DOHH2 (cell line): ENCODE results near the gene STUM.

Source experiments
- H3F3A ChIP-seq: fragments of 200-600 bp; sonication (generic), shearing (Covaris generic); 2 replicates; pipeline ENCODE4 v1.6.0; 2016; ENCODE audit warnings: antibody characterized with exemption, mild to moderate bottlenecking; ENCODE audit not compliant: control insufficient read depth, insufficient read depth
- H3K27ac ChIP-seq: fragments of 200-600 bp; sonication (generic); 2 replicates; pipeline ENCODE4 v1.5.1; 2014; ENCODE audit warnings: low read depth, mild to moderate bottlenecking, low read length, moderate library complexity
- H3K27me3 ChIP-seq: fragments of 200-600 bp; sonication (generic); 2 replicates; pipeline ENCODE4 v1.6.1; 2014; ENCODE audit warnings: mild to moderate bottlenecking, low read length, mixed read lengths; ENCODE audit not compliant: control insufficient read depth
- H3K36me3 ChIP-seq: fragments of 200-600 bp; sonication (generic); 2 replicates; pipeline ENCODE4 v1.6.1; 2014; ENCODE audit warnings: mild to moderate bottlenecking, low read length, moderate library complexity, mixed read lengths; ENCODE audit not compliant: control insufficient read depth
- H3K4me1 ChIP-seq: fragments of 200-600 bp; sonication (generic); 2 replicates; pipeline ENCODE4 v1.6.1; 2014; ENCODE audit warnings: mild to moderate bottlenecking, low read length, mixed read lengths; ENCODE audit not compliant: control insufficient read depth
- H3K4me2 ChIP-seq: fragments of 200-600 bp; sonication (generic); 2 replicates; pipeline ENCODE4 v1.6.0; 2014; ENCODE audit warnings: mild to moderate bottlenecking, low read length, moderate library complexity
- H3K4me3 ChIP-seq: fragments of 200-600 bp; sonication (generic); 2 replicates; pipeline ENCODE4 v1.5.1; 2014; ENCODE audit warnings: mild to moderate bottlenecking, low read length, mixed read lengths
- H3K79me2 ChIP-seq: fragments of 200-600 bp; sonication (generic); 2 replicates; pipeline ENCODE4 v1.6.1; 2014; ENCODE audit warnings: mild to moderate bottlenecking, low read length, mixed read lengths; ENCODE audit not compliant: control insufficient read depth
- H3K9me2 ChIP-seq: fragments of 200-600 bp; sonication (generic); replicated peaks from 2 replicates; pipeline ENCODE4 v1.6.1; 2014; ENCODE audit warnings: mild to moderate bottlenecking, low read length, mixed read lengths; ENCODE audit not compliant: control insufficient read depth
- H3K9me3 ChIP-seq: fragments of 200-600 bp; sonication (generic); 2 replicates; pipeline ENCODE4 v1.6.1; 2014; ENCODE audit warnings: antibody characterized with exemption, low read length, mixed read lengths; ENCODE audit not compliant: control insufficient read depth, insufficient read depth
- H4K20me1 ChIP-seq: fragments of 200-600 bp; sonication (generic); 2 replicates; pipeline ENCODE4 v1.6.0; 2014; ENCODE audit warnings: low read depth, mild to moderate bottlenecking, antibody characterized with exemption, low read length, moderate library complexity; ENCODE audit not compliant: control insufficient read depth, insufficient read depth
- EZH2phosphoT487 ChIP-seq: fragments of 200-600 bp; sonication (generic); IDR thresholded peaks from 2 replicates; pipeline ENCODE4 v1.6.1; 2017; ENCODE audit warnings: borderline replicate concordance, mild to moderate bottlenecking, antibody characterized with exemption, low read length, moderate library complexity, mixed read lengths
- TF ChIP-seq, protein P1 (sequence below): fragments of 200-600 bp; sonication (generic); IDR thresholded peaks from one replicate; pipeline ENCODE4 v1.5.1; 2014; ENCODE audit warnings: antibody characterized with exemption, mild to moderate bottlenecking, low read depth, low read length; ENCODE audit not compliant: poor library complexity, severe bottlenecking

The STUM gene

DNA sequence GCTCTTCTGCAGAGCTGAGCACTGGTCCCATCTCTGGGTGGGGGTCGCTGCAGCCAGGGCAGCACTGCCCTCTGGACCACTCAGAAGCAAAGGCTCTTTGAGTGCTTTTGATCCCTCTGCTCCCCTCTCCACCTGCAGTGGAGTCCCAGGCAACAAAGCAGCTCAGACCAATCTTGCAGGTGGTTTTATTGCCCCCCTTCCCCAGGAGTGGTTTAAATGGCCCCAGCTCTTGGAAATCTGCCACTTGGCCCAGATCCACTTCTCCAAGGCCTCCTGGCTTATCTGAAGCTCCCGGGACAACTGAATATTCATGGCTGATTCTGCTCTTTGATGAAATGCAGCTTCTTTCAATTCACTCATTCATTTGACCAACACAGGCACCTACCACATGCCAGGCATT, 2.7 kb downstream of the STUM start:
- peaks cover 22% of the 10 kb centered on the region for H3K4me1 ChIP-seq

DNA sequence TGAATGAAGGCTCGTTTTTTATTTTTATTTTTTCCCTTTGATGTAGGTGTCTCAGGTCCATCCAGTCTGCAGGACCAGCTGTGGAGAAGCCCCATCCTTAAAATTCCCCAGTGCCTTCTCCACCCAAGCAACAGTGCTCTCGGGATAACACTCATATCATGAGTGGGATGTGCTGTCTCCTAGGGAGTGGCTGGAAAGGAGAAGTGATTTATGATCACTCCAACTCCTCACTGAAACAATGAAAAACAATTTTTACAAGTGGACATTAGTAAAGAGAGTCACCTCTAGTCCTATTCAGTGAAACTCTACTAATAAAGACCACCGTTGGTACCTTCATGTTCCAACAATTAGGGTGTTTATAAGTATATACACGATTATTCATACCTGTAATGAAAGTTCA, 3.5 kb downstream of the STUM start:
- Histone ChIP-seq H3K4me1 (peaks cover 22% of the 10 kb centered on the region), H3F3A (no peaks in the 10 kb centered on the region), H3K4me2 (no peak overlapping the region), H3K27me3 (peaks cover 82% of the 10 kb centered on the region), H3K4me3 (no peak overlapping the region), H3K9me3 (no peaks in the 10 kb centered on the region), H3K27ac (no peak overlapping the region), H4K20me1 (no peaks in the 10 kb centered on the region), H3K9me2 (no peaks in the 10 kb centered on the region), H3K36me3 (no peaks in the 10 kb centered on the region), H3K79me2 (no peaks in the 10 kb centered on the region)
- TF ChIP-seq EZH2phosphoT487 = no peak
- TF ChIP-seq, protein P1, sequence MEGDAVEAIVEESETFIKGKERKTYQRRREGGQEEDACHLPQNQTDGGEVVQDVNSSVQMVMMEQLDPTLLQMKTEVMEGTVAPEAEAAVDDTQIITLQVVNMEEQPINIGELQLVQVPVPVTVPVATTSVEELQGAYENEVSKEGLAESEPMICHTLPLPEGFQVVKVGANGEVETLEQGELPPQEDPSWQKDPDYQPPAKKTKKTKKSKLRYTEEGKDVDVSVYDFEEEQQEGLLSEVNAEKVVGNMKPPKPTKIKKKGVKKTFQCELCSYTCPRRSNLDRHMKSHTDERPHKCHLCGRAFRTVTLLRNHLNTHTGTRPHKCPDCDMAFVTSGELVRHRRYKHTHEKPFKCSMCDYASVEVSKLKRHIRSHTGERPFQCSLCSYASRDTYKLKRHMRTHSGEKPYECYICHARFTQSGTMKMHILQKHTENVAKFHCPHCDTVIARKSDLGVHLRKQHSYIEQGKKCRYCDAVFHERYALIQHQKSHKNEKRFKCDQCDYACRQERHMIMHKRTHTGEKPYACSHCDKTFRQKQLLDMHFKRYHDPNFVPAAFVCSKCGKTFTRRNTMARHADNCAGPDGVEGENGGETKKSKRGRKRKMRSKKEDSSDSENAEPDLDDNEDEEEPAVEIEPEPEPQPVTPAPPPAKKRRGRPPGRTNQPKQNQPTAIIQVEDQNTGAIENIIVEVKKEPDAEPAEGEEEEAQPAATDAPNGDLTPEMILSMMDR = no peak

More for the DNA sequence above, 2.7 kb downstream of the STUM start:
- no peak overlapping the region for H3K4me2 ChIP-seq
- no peaks in the 10 kb centered on the region for H3F3A ChIP-seq
- no peak overlapping the region for H3K27ac ChIP-seq
- H3K9me3 ChIP-seq = no peaks in the 10 kb centered on the region
- H4K20me1 ChIP-seq = no peaks in the 10 kb centered on the region
- no peaks in the 10 kb centered on the region for H3K9me2 ChIP-seq
- no peak overlapping the region for H3K4me3 ChIP-seq
- H3K79me2 ChIP-seq = no peaks in the 10 kb centered on the region
- H3K36me3 ChIP-seq = no peaks in the 10 kb centered on the region
- TF ChIP-seq EZH2phosphoT487 = no peak
- TF ChIP-seq, protein P1 = no peak
- peaks cover 78% of the 10 kb centered on the region for H3K27me3 ChIP-seq

DNA sequence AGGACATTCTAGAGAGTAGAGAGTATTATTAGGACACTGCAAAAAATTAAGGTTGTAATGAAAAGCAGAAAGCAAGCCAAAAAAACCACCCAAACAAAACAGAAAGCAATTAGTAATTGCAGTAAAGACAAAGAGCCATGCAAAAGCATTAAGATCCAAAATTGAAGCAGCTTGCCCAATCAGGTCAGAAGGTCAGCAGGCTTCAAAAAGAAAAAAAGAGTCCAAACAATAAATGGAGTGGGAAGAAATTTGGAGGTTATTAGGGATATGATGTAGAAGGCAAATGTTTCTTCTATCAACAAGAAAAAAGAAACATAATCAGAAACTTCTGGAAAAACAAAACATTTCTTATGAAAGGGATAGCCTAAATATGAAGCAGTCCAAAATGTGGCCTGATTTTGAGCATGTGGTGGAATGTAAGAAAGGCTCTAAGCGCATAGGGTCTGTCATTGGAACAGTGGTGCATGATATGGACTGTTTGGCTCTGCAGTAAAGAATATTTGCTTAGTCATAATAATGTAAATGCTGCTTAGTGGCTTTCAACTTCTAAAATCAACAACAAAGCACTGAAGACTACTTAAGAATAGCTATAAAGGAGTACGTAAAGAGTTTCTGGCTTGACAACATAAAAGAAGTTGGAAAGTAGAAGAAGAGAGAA, 4.8 kb downstream of the STUM start:
- TF ChIP-seq EZH2phosphoT487 = no peak
- TF ChIP-seq, protein P1 = no peak
- Histone ChIP-seq H3K9me3 (no peaks in the 10 kb centered on the region), H3F3A (no peaks in the 10 kb centered on the region), H3K79me2 (no peaks in the 10 kb centered on the region), H4K20me1 (no peaks in the 10 kb centered on the region), H3K27ac (no peak overlapping the region), H3K4me1 (peaks cover 19% of the 10 kb centered on the region), H3K36me3 (no peaks in the 10 kb centered on the region), H3K4me3 (no peak overlapping the region), H3K27me3 (peaks cover 85% of the 10 kb centered on the region), H3K4me2 (no peak overlapping the region), H3K9me2 (no peaks in the 10 kb centered on the region)
